Esophagus squamous epithelium (tissue), 5 donors: ENCODE measurements around the gene ISG15. TPM values are rescaled to one million over a fixed set of nuclear protein-coding genes. Genes with fewer than 3 reads are reported as not detected.
"Not testable (repeated sequence)": the region's sequence is repeated elsewhere in the genome, so short reads cannot be mapped to it uniquely, and the experiment has no call there.

Experiments
- DNase-seq: peaks from one replicate; lab custom pipeline; 2025; lab: John Stamatoyannopoulos, UW
- H3K27ac ChIP-seq, 4 donors: fragments of 200-600 bp; sonication (generic); one replicate each; pipeline ENCODE4 v1.5.1; 2016 to 2019; ENCODE audit warnings: mild to moderate bottlenecking in 1 of 4
- H3K27me3 ChIP-seq, 4 donors: fragments of 200-600 bp; sonication (generic); 1 replicate in 3 of 4; 2 replicates in 1 of 4; pipeline versions ENCODE4 v1.5.1 to v1.6.0; 2017 to 2021; ENCODE audit warnings: antibody characterized with exemption in 1 of 4
- H3K36me3 ChIP-seq, 3 donors: fragments of 200-600 bp; sonication (generic); one replicate each; pipeline ENCODE4 v1.5.1; 2016 to 2019
- H3K4me1 ChIP-seq, 3 donors: fragments of 200-600 bp; sonication (generic); one replicate each; pipeline ENCODE4 v1.5.1; 2017 to 2019
- H3K4me3 ChIP-seq, 4 donors: fragments of 200-600 bp; sonication (generic); 1 replicate in 3 of 4; 2 replicates in 1 of 4; pipeline ENCODE4 v1.5.1; 2016 to 2019; ENCODE audit warnings: mild to moderate bottlenecking in 2 of 4, moderate library complexity in 1 of 4
- H3K9me3 ChIP-seq, 3 donors: fragments of 200-600 bp; sonication (generic); one replicate each; pipeline ENCODE4 v1.5.1; 2016 to 2019
- CTCF ChIP-seq, 6 experiments: fragments of 450-650 bp in 4 of 6; fragments of 200-600 bp in 2 of 6; sonication (generic) in 2 of 6; IDR thresholded peaks; one replicate each; pipeline ENCODE4 v1.5.1; 2016 to 2019; ENCODE audit warnings: antibody characterized with exemption in 6 of 6, mild to moderate bottlenecking in 4 of 6, moderate library complexity in 4 of 6
- POLR2A ChIP-seq, 4 donors: fragments of 450-650 bp; IDR thresholded peaks; one replicate each; pipeline ENCODE4 v1.6.1; 2017; ENCODE audit warnings: antibody characterized with exemption in 4 of 4, mild to moderate bottlenecking in 4 of 4, moderate library complexity in 3 of 4
- WGBS, 2 donors: methylation state at CpG; one replicate each; pipeline ENCODE4 v1.1.5; 2018; 5-methylcytosine and 5-hydroxymethylcytosine counted together
- intact Hi-C: fragments of 100-400 bp; cut with DNase I; formaldehyde crosslinking; loops from one replicate; pipeline ENCODE4 v1.15.0; 2022
- total RNA-seq, 4 donors: library from RNA; depleted of rRNA; stranded (reverse); fragments of >200 nt; gene quantifications; one replicate each; pipeline ENCODE4 v1.1.0, GENCODE V29; 2016
- donor health status: DM: yes; HTN: yes; CAD: no.

The ISG15 gene
- total RNA-seq, 4 donors from 2014 or later: 7.2 to 44.3 (median 10.3) TPM

- Histone ChIP-seq H3K9me3 (peaks cover 0 to 14% (median 6%) of the 10 kb centered on the region in 3 donors), H3K36me3 (no peaks in the 10 kb centered on the region), H3K27ac (no peak overlapping the region), H3K4me1 (peaks cover 0 to 5% (median 0%) of the 10 kb centered on the region in 3 donors), H3K4me3 (no peak overlapping the region), H3K27me3 (peaks cover 0 to 61% (median 0%) of the 10 kb centered on the region in 4 donors)
- no peak for TF ChIP-seq CTCF (IDR thresholded peaks at IDR 0.05)
- no peak for TF ChIP-seq POLR2A (IDR thresholded peaks at IDR 0.05)
- intact Hi-C loops: no loop called here
- WGBS, 2 donors: 92 to 97% methylated on average over 10 of the region's 10 CpGs
- no peak for DNase-seq
Observed at GRCh38 chr1:991895-992294, 21.4 kb upstream of the ISG15 start.

- intact Hi-C loops: no loop called here
- Histone ChIP-seq H3K27ac (no peak overlapping the region), H3K4me1 (peaks cover 0 to 7% (median 0%) of the 10 kb centered on the region in 3 donors), H3K27me3 (peaks cover 0 to 64% (median 0%) of the 10 kb centered on the region in 4 donors), H3K36me3 (no peaks in the 10 kb centered on the region), H3K4me3 (no peak overlapping the region), H3K9me3 (peaks cover 0 to 14% (median 6%) of the 10 kb centered on the region in 3 donors)
- TF ChIP-seq CTCF (IDR thresholded peaks at IDR 0.05): no peak
- no peak for TF ChIP-seq POLR2A (IDR thresholded peaks at IDR 0.05)
- WGBS, 2 donors: 72 to 86% methylated on average over 7 of the region's 7 CpGs
- no peak for DNase-seq
Observed at GRCh38 chr1:992362-992761, 20.9 kb upstream of the ISG15 start.

GRCh38 chr1:993379-993995, 19.8 kb upstream of the ISG15 start:
- TF ChIP-seq POLR2A (IDR thresholded peaks at IDR 0.05): no peak
- no peak for TF ChIP-seq CTCF (IDR thresholded peaks at IDR 0.05)
- H3K9me3 ChIP-seq: peaks cover 0 to 14% (median 6%) of the 10 kb centered on the region in 3 donors
- H3K27me3 ChIP-seq: peaks cover 0 to 76% (median 2%) of the 10 kb centered on the region in 4 donors
- no peak overlapping the region for H3K27ac ChIP-seq
- WGBS, 2 donors: 44 to 66% methylated on average over 2 to 6 of the region's 15 CpGs
- DNase-seq: no peak
- H3K36me3 ChIP-seq: no peaks in the 10 kb centered on the region
- peaks cover 3 to 18% (median 9%) of the 10 kb centered on the region in 3 donors for H3K4me1 ChIP-seq
- H3K4me3 ChIP-seq: no peak overlapping the region
- intact Hi-C loops: no loop called here

- WGBS, 2 donors: 71 to 83% methylated on average over 2 to 5 of the region's 6 CpGs
- H3K4me3 ChIP-seq, H3K36me3 ChIP-seq, DNase-seq, H3K27ac ChIP-seq, intact Hi-C loops: not testable (repeated sequence)
- peaks cover 0 to 84% (median 3%) of the 10 kb centered on the region in 4 donors for H3K27me3 ChIP-seq
- H3K9me3 ChIP-seq: peaks cover 0 to 14% (median 6%) of the 10 kb centered on the region in 3 donors
- H3K4me1 ChIP-seq: peaks cover 9 to 29% (median 13%) of the 10 kb centered on the region in 3 donors
Observed at GRCh38 chr1:994546-994945, 18.8 kb upstream of the ISG15 start.

GRCh38 chr1:995665-996633, 17.3 kb upstream of the ISG15 start:
- intact Hi-C loops: no loop called here
- WGBS, 2 donors: 35 to 68% methylated on average over 9 to 10 of the region's 30 CpGs
- Histone ChIP-seq H3K36me3 (no peaks in the 10 kb centered on the region), H3K27ac (no peak overlapping the region), H3K27me3 (peaks cover 0 to 85% (median 3%) of the 10 kb centered on the region in 4 donors), H3K4me3 (no peak overlapping the region), H3K9me3 (peaks cover 0 to 14% (median 6%) of the 10 kb centered on the region in 3 donors), H3K4me1 (peaks cover 11 to 43% (median 28%) of the 10 kb centered on the region in 3 donors)
- TF ChIP-seq CTCF (IDR thresholded peaks at IDR 0.05) (no peak), POLR2A (IDR thresholded peaks at IDR 0.05) (no peak)
- no peak for DNase-seq
